H1 (cell line): ENCODE data around the gene HIPK2. TPM values are rescaled to one million over a fixed set of nuclear protein-coding genes. Genes with fewer than 3 reads are reported as not detected.

Experiments
- CTCF ChIA-PET: fragments of 300-600 bp; sonication (Branson Sonifier 250); formaldehyde crosslinking; loops from one replicate; lab custom pipeline; 2021; ENCODE audit not compliant: partially characterized antibody; lab: Charles Lee
- POLR2A ChIA-PET: fragments of 300-600 bp; sonication (Branson Sonifier 250); formaldehyde crosslinking; loops from one replicate; lab custom pipeline; 2021; ENCODE audit warnings: inconsistent platforms; ENCODE audit not compliant: partially characterized antibody; lab: Charles Lee
- DNase-seq, 2 experiments: peaks; one replicate each; pipeline versions ENCODE4 v3.0.0 to v3.0.0-alpha.2; 2010 to 2022; ENCODE audit warnings: low spot score in 2 of 2, low read depth in 1 of 2, mixed read lengths in 1 of 2
- FAIRE-seq: peaks from 2 replicates; lab custom pipeline; 2011; peaks lifted over from hg19 to GRCh38; lab: Jason Lieb, UNC
- H2AFZ ChIP-seq: 2 replicates; pipeline ENCODE4 v1.8.1; 2012; ENCODE audit warnings: low read length, inconsistent platforms
- H2AK5ac ChIP-seq: 2 replicates; pipeline ENCODE4 v1.6.1; 2013; ENCODE audit warnings: low read depth, low read length
- H2BK120ac ChIP-seq: replicated peaks from 2 replicates; pipeline ENCODE3; 2013; ENCODE audit warnings: low read depth, low read length, inconsistent platforms
- H2BK12ac ChIP-seq: 2 replicates; pipeline ENCODE4 v1.6.1; 2013; ENCODE audit warnings: low read depth, low read length
- H2BK15ac ChIP-seq: 2 replicates; pipeline ENCODE4 v1.6.1; 2013; ENCODE audit warnings: low read length
- H2BK20ac ChIP-seq: 2 replicates; pipeline ENCODE4 v1.6.1; 2013; ENCODE audit warnings: low read length
- H2BK5ac ChIP-seq: 2 replicates; pipeline ENCODE4 v1.6.1; 2013; ENCODE audit warnings: low read depth, low read length
- H3K14ac ChIP-seq: 2 replicates; pipeline ENCODE4 v1.6.1; 2013; ENCODE audit warnings: inconsistent platforms; ENCODE audit not compliant: insufficient read length
- H3K18ac ChIP-seq: 2 replicates; pipeline ENCODE4 v1.6.1; 2013; ENCODE audit warnings: low read length; ENCODE audit errors: extremely low read depth
- H3K23ac ChIP-seq: 2 replicates; pipeline ENCODE4 v1.6.1; 2013; ENCODE audit warnings: inconsistent platforms; ENCODE audit not compliant: insufficient read length
- H3K23me2 ChIP-seq: 2 replicates; pipeline ENCODE4 v1.6.1; 2013; ENCODE audit warnings: low read depth, low read length
- H3K27ac ChIP-seq: 2 replicates; pipeline ENCODE4 v1.6.1; 2011; ENCODE audit warnings: low read depth, low read length, inconsistent platforms
- H3K27me3 ChIP-seq, 4 experiments: replicated peaks in 1 of 4; 1 replicate in 1 of 4; 2 replicates in 3 of 4; pipeline versions ENCODE4 v1.6.1 to v1.8.1; 2011 to 2013; ENCODE audit warnings: low read length in 3 of 4, mild to moderate bottlenecking in 3 of 4, inconsistent platforms in 2 of 4, mixed read lengths in 2 of 4, moderate library complexity in 1 of 4; ENCODE audit not compliant: control insufficient read depth in 3 of 4, insufficient read depth in 3 of 4; ENCODE audit errors: extremely low read depth in 1 of 4
- H3K36me3 ChIP-seq, 4 experiments: 2 replicates each; pipeline versions ENCODE4 v1.6.1 to v1.8.1; 2011 to 2013; ENCODE audit warnings: mild to moderate bottlenecking in 4 of 4, low read length in 3 of 4, moderate library complexity in 2 of 4, control low read depth in 1 of 4, inconsistent platforms in 1 of 4; ENCODE audit not compliant: insufficient read depth in 4 of 4, control insufficient read depth in 2 of 4
- H3K4ac ChIP-seq: replicated peaks from 2 replicates; pipeline ENCODE3; 2013; ENCODE audit warnings: low read length, low read depth, mixed read lengths, inconsistent platforms; ENCODE audit not compliant: insufficient read length
- H3K4me1 ChIP-seq, 4 experiments: replicated peaks in 1 of 4; 1 replicate in 1 of 4; 2 replicates in 3 of 4; pipeline versions ENCODE4 v1.6.1 to v1.8.1; 2011 to 2013; ENCODE audit warnings: low read length in 3 of 4, inconsistent platforms in 2 of 4, mixed read lengths in 1 of 4; ENCODE audit not compliant: insufficient read depth in 4 of 4, control insufficient read depth in 3 of 4
- H3K4me2 ChIP-seq, 2 experiments: 2 replicates each; pipeline versions ENCODE4 v1.6.1 to v1.8.1; 2011 to 2013; ENCODE audit warnings: low read depth in 2 of 2, low read length in 2 of 2, control low read depth in 1 of 2, inconsistent platforms in 1 of 2, mild to moderate bottlenecking in 1 of 2; ENCODE audit not compliant: insufficient read depth in 1 of 2
- H3K4me3 ChIP-seq, 4 experiments: fragments of 200-600, 300-600 bp in 1 of 4; sonication (generic), shearing (Covaris generic), sonication (Bioruptor Twin) in 1 of 4; 2 replicates each; pipeline versions ENCODE4 v1.5.1 to v1.8.1; 2011 to 2016; ENCODE audit warnings: low read length in 4 of 4, low read depth in 3 of 4, control low read depth in 2 of 4, inconsistent platforms in 2 of 4, mild to moderate bottlenecking in 2 of 4, mixed read lengths in 1 of 4, moderate library complexity in 1 of 4; ENCODE audit not compliant: insufficient read depth in 2 of 4; ENCODE audit errors: extremely low read depth in 1 of 4
- H3K56ac ChIP-seq: replicated peaks from 2 replicates; pipeline ENCODE3; 2013; ENCODE audit warnings: low read depth, mild to moderate bottlenecking, mixed read lengths, low read length, inconsistent platforms; ENCODE audit not compliant: insufficient read length
- H3K79me1 ChIP-seq: 2 replicates; pipeline ENCODE4 v1.6.1; 2013; ENCODE audit warnings: low read depth, low read length, control low read depth
- H3K79me2 ChIP-seq, 2 experiments: 2 replicates each; pipeline versions ENCODE4 v1.6.1 to v1.8.1; 2012 to 2013; ENCODE audit warnings: low read length in 2 of 2, mild to moderate bottlenecking in 2 of 2, inconsistent platforms in 1 of 2; ENCODE audit not compliant: insufficient read depth in 2 of 2, control insufficient read depth in 1 of 2
- H3K9ac ChIP-seq, 4 experiments: replicated peaks in 1 of 4; 1 replicate in 1 of 4; 2 replicates in 3 of 4; pipeline versions ENCODE4 v1.6.1 to v1.8.1; 2011 to 2013; ENCODE audit warnings: low read depth in 3 of 4, low read length in 3 of 4, control low read depth in 2 of 4, mild to moderate bottlenecking in 2 of 4, moderate library complexity in 2 of 4, inconsistent platforms in 1 of 4; ENCODE audit errors: extremely low read depth in 1 of 4
- H3K9me3 ChIP-seq, 2 experiments: 2 replicates each; pipeline versions ENCODE4 v1.6.1 to v1.8.1; 2012 to 2013; ENCODE audit warnings: mild to moderate bottlenecking in 2 of 2, moderate library complexity in 2 of 2, control low read depth in 1 of 2, inconsistent platforms in 1 of 2, low read depth in 1 of 2, low read length in 1 of 2, mixed read lengths in 1 of 2; ENCODE audit not compliant: insufficient read depth in 2 of 2
- H4K20me1 ChIP-seq, 2 experiments: replicated peaks in 1 of 2; 2 replicates each; pipeline versions ENCODE3 to v1.8.1; 2011 to 2013; ENCODE audit warnings: inconsistent platforms in 2 of 2, low read length in 2 of 2, mild to moderate bottlenecking in 1 of 2; ENCODE audit not compliant: insufficient read depth in 2 of 2, control insufficient read depth in 1 of 2
- H4K5ac ChIP-seq: 2 replicates; pipeline ENCODE4 v1.6.1; 2013; ENCODE audit warnings: low read length, low read depth, mixed read lengths, inconsistent platforms; ENCODE audit not compliant: insufficient read length
- H4K8ac ChIP-seq: 2 replicates; pipeline ENCODE4 v1.8.0; 2013; ENCODE audit warnings: mild to moderate bottlenecking, moderate library complexity, low read length, inconsistent platforms; ENCODE audit not compliant: insufficient read depth; ENCODE audit errors: extremely low read depth
- H4K91ac ChIP-seq: replicated peaks from 2 replicates; pipeline ENCODE3; 2013; ENCODE audit warnings: low read length, mixed read lengths, inconsistent platforms; ENCODE audit not compliant: insufficient read length
- BCL11A ChIP-seq, 2 experiments: IDR thresholded peaks; one replicate each; pipeline ENCODE4 v1.6.1; 2011; ENCODE audit warnings: low read depth in 2 of 2, low read length in 2 of 2, mild to moderate bottlenecking in 2 of 2
- JUN ChIP-seq: IDR thresholded peaks from 2 replicates; pipeline ENCODE4 v1.6.1; 2011; ENCODE audit warnings: low read depth, mild to moderate bottlenecking, improper control_type of control experiment, low read length
- WGBS, 2 experiments: shearing (Covaris generic) in 1 of 2; methylation state at CpG; one replicate each; pipeline versions ENCODE4 v1.1.6 to v1.1.7; 2013 to 2015; ENCODE audit warnings: low lambda C conversion rate in 2 of 2, mixed read lengths in 2 of 2, inconsistent platforms in 1 of 2, low coverage in 1 of 2, missing lambda C conversion rate in 1 of 2; ENCODE audit not compliant: insufficient replicate concordance in 2 of 2, insufficient coverage in 1 of 2, insufficient read length in 1 of 2; ENCODE audit errors: extremely low coverage in 1 of 2, missing lambda C conversion rate in 1 of 2; 5-methylcytosine and 5-hydroxymethylcytosine counted together
- polyA plus RNA-seq, 7 experiments: library from polyadenylated mRNA; depleted of rRNA in 3 of 7; stranded (reverse) in 5 of 7; unstranded in 2 of 7; fragments of >200 nt in 5 of 7; fragments of 200-250 nt in 2 of 7; gene quantifications; 1 replicate in 5 of 7; 2 replicates in 1 of 7; 4 replicates in 1 of 7; pipeline versions ENCODE4 v1.2.1 to v1.2.3, GENCODE V29; 2011 to 2013; ENCODE audit warnings: missing spikeins in 2 of 7, mixed read lengths in 2 of 7
- total RNA-seq: library from RNA; stranded (reverse); fragmentation: NEBNext Ultra II Directional; extraction: Animal tissue kit (Norgen Biotek cat#: 25700); gene quantifications from 2 replicates; pipeline ENCODE4 v1.2.1, GENCODE V29; 2021

The HIPK2 gene
- total and polyA plus RNA-seq, 2 of the 8 experiments (the other 6 are each of a cell fraction or from before 2014, with no cell fraction given), result 8.3 to 24.3 TPM

DNA sequence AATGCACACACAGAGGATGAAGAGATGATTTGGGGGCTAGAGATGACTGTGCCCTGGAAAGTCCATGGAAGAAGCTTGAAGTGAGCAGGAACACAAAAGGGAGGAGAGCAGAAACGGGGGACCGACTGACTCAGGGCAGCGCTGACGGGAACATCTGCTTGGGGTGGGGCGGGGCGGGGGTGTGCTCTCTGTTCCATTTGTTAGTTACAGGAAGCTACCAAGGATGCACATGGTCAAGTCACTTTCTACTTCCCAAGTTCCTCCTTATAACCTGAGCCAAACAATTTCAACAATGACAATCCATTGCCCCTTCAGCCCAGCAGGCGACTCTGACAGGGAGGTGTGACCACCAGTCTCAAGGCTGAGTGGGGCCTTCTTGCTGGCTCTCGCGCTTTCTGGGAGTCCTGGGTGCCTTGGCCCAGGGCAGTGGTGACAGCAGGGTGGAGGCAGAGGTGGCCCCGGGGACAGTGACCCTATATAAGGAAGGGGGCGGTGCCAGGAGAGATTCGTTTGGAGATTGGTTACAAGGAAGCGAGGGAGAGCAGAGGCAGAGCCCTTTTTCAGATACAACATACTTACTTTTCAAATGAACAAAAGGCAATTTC lies 214.7 kb downstream of the HIPK2 start:
- Histone ChIP-seq H3K23me2 (no peaks in the 10 kb centered on the region), H3K9me3 (no peaks in the 10 kb centered on the region), H3K9ac (no peak overlapping the region), H2AK5ac (no peak overlapping the region), H3K79me1 (no peaks in the 10 kb centered on the region), H2AFZ (no peak overlapping the region), H4K8ac (no peak overlapping the region), H3K27ac (no peak overlapping the region), H4K20me1 (no peaks in the 10 kb centered on the region), H2BK5ac (no peak overlapping the region)
- CTCF ChIA-PET, result interaction anchor here (0.6 to 2.1 kb wide), 12 partner anchors 8 to 442 kb away, joined by 3 to 7 read pairs (median 4); no protein-coding TSS in a partner anchor
- TF ChIP-seq JUN, result no peak
- TF ChIP-seq BCL11A (IDR thresholded peaks at IDR 0.05; ENCODE audit: low read depth in 2 of 2, low read length in 2 of 2), result no peak
- TF ChIP-seq, all 59 proteins: peak for 0
- H2BK20ac ChIP-seq, result no peak overlapping the region
- H3K56ac ChIP-seq, result no peak overlapping the region
- no peak overlapping the region for H3K18ac ChIP-seq
- no peaks in the 10 kb centered on the region for H3K27me3 ChIP-seq
- no peak overlapping the region for H2BK120ac ChIP-seq
- H3K4ac ChIP-seq, result no peak overlapping the region
- H2BK15ac ChIP-seq, result no peak overlapping the region
- H3K23ac ChIP-seq, result no peak overlapping the region
- POLR2A ChIA-PET, result interaction anchor here (0.6 kb wide), 1 partner anchor 60 kb away, joined by 3 read pairs; no protein-coding TSS in a partner anchor
- H3K14ac ChIP-seq, result no peak overlapping the region
- H4K91ac ChIP-seq, result no peak overlapping the region
- H2BK12ac ChIP-seq, result no peak overlapping the region
- DNase-seq, result no peak
- H3K4me1 ChIP-seq, result peaks cover 0 to 14% (median 4%) of the 10 kb centered on the region in 4 experiments; a peak in 3 of 7 replicates
- no peak overlapping the region for H4K5ac ChIP-seq
- no peaks in the 10 kb centered on the region for H3K79me2 ChIP-seq
- H3K36me3 ChIP-seq, result no peaks in the 10 kb centered on the region; a peak in 1 of 8 replicates
- 84% methylated on average over 12 of the region's 13 CpGs; no CpG with 5 or more reads in 1 of the 2 experiments for WGBS, 2 experiments
- no peak overlapping the region for H3K4me2 ChIP-seq
- FAIRE-seq, result no peak
- H3K4me3 ChIP-seq, result no peak overlapping the region
